Activated T-helper 9 cell treated with anti-CD3 and anti-CD28 coated beads, Interleukin-2, amount 50 U/mL, for 16 hours (primary cell): ENCODE measurements around the gene ATP5MC3.

ENCODE experiments used
- DNase-seq: peaks from one replicate; pipeline ENCODE4 v3.0.0-alpha.2; 2020; ENCODE audit warnings: low read depth

Gene ATP5MC3

GRCh38 chr2:175167792-175168563 is 13.5 kb downstream of the ATP5MC3 start, which contains the start of gene ATF2:
ATF2 (minus strand) TSS chr2:175168203; CDS start chr2:175136443, 31,760 bp downstream.
- peak; percentile 98 for DNase-seq

- no peak for DNase-seq
Measured at GRCh38 chr2:175167076-175167791, 14.3 kb downstream of the ATP5MC3 start.

- no peak for DNase-seq
Measured at GRCh38 chr2:175166216-175166824, 15.2 kb downstream of the ATP5MC3 start.

GRCh38 chr2:175164235-175164634 is 17.3 kb downstream of the ATP5MC3 start:
- no peak for DNase-seq

GRCh38 chr2:175158894-175159293 is 22.6 kb downstream of the ATP5MC3 start:
- DNase-seq: no peak

- no peak for DNase-seq
Measured at GRCh38 chr2:175156534-175156933, 25.0 kb downstream of the ATP5MC3 start.

GRCh38 chr2:175154661-175155082 is 26.8 kb downstream of the ATP5MC3 start:
- no peak for DNase-seq

- no peak for DNase-seq
Measured at GRCh38 chr2:175152242-175152641, 29.3 kb downstream of the ATP5MC3 start.

- no peak for DNase-seq
Measured at GRCh38 chr2:175151791-175152190, 29.7 kb downstream of the ATP5MC3 start.

- DNase-seq: no peak
Measured at GRCh38 chr2:175147186-175147585, 34.3 kb downstream of the ATP5MC3 start.

GRCh38 chr2:175143678-175144077 is 37.8 kb downstream of the ATP5MC3 start:
- DNase-seq: no peak

GRCh38 chr2:175143191-175143590 is 38.3 kb downstream of the ATP5MC3 start:
- no peak for DNase-seq

GRCh38 chr2:175140332-175140731 is 41.2 kb downstream of the ATP5MC3 start:
- DNase-seq: no peak

GRCh38 chr2:175137793-175138192 is 43.7 kb downstream of the ATP5MC3 start:
- no peak for DNase-seq

- DNase-seq: no peak
Measured at GRCh38 chr2:175136334-175137215, 44.9 kb downstream of the ATP5MC3 start.

- DNase-seq: no peak
Measured at GRCh38 chr2:175135862-175136261, 45.6 kb downstream of the ATP5MC3 start.

GRCh38 chr2:175135177-175135576 is 46.3 kb downstream of the ATP5MC3 start:
- DNase-seq: no peak

GRCh38 chr2:175131252-175131651 is 50.3 kb downstream of the ATP5MC3 start:
- no peak for DNase-seq

- no peak for DNase-seq
Measured at GRCh38 chr2:175126661-175127060, 54.8 kb downstream of the ATP5MC3 start.
